AG04450 (cell line): ENCODE results near the gene RXFP4. TPM values are rescaled to one million over a fixed set of nuclear protein-coding genes. Genes with fewer than 3 reads are reported as not detected.

Experiments used
- CTCF ChIA-PET: fragments of 300-600, 350-600 bp; formaldehyde crosslinking; extraction: SDS; loops from one replicate; lab custom pipeline; 2022; ENCODE audit warnings: antibody characterized with exemption, inconsistent platforms; lab: Charles Lee
- POLR2A ChIA-PET: fragments of 350-600 bp; formaldehyde crosslinking; extraction: SDS; loops from one replicate; lab custom pipeline; 2021; ENCODE audit warnings: antibody characterized with exemption, inconsistent platforms; lab: Yijun Ruan, JAX
- DNase-seq: peaks from one replicate; pipeline ENCODE4 v3.0.0-alpha.2; 2011; ENCODE audit warnings: low read depth, low spot score
- H3K27ac ChIP-seq: one replicate; pipeline ENCODE4 v1.5.1; 2012; ENCODE audit warnings: low read depth, low read length, control low read depth
- H3K27me3 ChIP-seq: one replicate; pipeline ENCODE4 v1.6.0; 2012; ENCODE audit warnings: low read length; ENCODE audit not compliant: control insufficient read depth, insufficient read depth
- H3K4me3 ChIP-seq: 2 replicates; pipeline ENCODE4 v1.5.1; 2011; ENCODE audit warnings: mild to moderate bottlenecking, low read depth, low read length, control low read depth
- H3K9me3 ChIP-seq: 2 replicates; pipeline ENCODE4 v1.5.1; 2012; ENCODE audit warnings: low read length; ENCODE audit not compliant: control insufficient read depth, insufficient read depth
- polyA plus RNA-seq: library from polyadenylated mRNA; depleted of rRNA; stranded (reverse); fragments of >200 nt; gene quantifications from 2 replicates; pipeline ENCODE4 v1.2.3, GENCODE V29; 2011
- TF ChIP-seq, protein P1 (sequence below): IDR thresholded peaks from 2 replicates; pipeline ENCODE4 v1.5.1; 2011; ENCODE audit warnings: low read depth, low read length, control low read depth, inconsistent platforms

The RXFP4 gene
- polyA plus RNA-seq, 1 experiment = not detected

DNA sequence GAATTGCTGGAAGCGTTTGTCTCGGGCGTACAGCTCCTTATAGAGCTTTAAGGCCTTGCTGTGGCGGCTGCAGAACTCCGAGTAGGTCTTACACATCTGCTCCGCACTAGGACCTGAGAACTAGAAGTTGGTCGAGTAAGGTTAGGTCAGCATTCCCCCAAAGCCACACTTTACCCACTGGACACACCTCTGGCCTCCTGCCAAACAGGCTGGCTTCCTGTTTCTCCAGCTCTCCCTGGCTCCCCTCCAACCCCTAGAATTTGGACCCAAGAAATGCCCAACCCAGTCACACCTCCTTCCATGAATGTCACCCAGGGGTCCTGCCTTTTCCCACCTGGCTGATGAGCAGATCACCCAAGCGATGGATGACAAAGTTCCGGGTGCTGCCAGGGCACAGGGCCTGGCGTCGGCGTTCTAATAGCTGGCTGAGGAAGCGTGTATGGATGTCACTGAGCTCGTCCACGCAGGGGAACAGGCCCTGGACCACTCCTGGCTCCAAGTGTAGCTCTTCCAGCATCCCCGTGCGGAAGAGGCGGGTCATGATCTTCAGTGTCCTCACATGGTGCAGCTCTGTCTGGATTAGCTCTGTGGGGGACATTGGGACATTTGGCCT, 21.3 kb downstream of the RXFP4 start:
- Histone ChIP-seq H3K27ac (peak overlapping the region; percentile 4), H3K9me3 (no peaks in the 10 kb centered on the region), H3K4me3 (no peak overlapping the region), H3K27me3 (no peaks in the 10 kb centered on the region)
- POLR2A ChIA-PET = interaction anchor here (0.7 to 2.3 kb wide), 4 partner anchors 12 to 20 kb away, joined by 3 to 11 read pairs (median 6); no protein-coding TSS in a partner anchor
- CTCF ChIA-PET = interaction anchor here (0.6 to 1.5 kb wide), 3 partner anchors 16 to 27 kb away, joined by 3 to 7 read pairs (median 4); partner anchors contain the start of gene ARHGEF2
- DNase-seq = no peak
- TF ChIP-seq, protein P1, sequence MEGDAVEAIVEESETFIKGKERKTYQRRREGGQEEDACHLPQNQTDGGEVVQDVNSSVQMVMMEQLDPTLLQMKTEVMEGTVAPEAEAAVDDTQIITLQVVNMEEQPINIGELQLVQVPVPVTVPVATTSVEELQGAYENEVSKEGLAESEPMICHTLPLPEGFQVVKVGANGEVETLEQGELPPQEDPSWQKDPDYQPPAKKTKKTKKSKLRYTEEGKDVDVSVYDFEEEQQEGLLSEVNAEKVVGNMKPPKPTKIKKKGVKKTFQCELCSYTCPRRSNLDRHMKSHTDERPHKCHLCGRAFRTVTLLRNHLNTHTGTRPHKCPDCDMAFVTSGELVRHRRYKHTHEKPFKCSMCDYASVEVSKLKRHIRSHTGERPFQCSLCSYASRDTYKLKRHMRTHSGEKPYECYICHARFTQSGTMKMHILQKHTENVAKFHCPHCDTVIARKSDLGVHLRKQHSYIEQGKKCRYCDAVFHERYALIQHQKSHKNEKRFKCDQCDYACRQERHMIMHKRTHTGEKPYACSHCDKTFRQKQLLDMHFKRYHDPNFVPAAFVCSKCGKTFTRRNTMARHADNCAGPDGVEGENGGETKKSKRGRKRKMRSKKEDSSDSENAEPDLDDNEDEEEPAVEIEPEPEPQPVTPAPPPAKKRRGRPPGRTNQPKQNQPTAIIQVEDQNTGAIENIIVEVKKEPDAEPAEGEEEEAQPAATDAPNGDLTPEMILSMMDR = no peak

DNA sequence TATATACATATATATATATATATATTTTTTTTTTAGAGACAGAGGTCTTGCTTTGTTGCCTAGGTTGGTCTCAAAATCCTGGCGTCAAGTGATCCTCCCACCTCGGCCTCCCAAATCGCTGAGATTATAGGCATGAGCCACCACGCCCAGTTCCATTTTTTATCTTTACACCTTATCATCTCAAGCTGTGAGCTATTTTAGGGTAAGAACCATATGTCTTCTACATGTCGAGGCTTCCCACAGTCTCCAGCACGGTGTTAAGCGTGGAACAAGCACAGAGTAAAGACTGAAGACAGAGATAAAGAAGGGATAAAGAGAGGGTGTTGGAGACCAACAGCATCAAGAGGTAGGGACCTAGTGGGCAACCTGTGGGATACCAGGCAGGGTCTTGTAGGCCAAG, 22.8 kb downstream of the RXFP4 start:
- Histone ChIP-seq H3K4me3 (no peak overlapping the region), H3K27me3 (no peaks in the 10 kb centered on the region), H3K27ac (no peak overlapping the region), H3K9me3 (no peaks in the 10 kb centered on the region)
- CTCF ChIA-PET = interaction anchor here (1.0 kb wide), 1 partner anchor 25 kb away, joined by 3 read pairs; no protein-coding TSS in a partner anchor
- TF ChIP-seq, protein P1 = no peak
- DNase-seq = no peak
- POLR2A ChIA-PET = no interaction called here

DNA sequence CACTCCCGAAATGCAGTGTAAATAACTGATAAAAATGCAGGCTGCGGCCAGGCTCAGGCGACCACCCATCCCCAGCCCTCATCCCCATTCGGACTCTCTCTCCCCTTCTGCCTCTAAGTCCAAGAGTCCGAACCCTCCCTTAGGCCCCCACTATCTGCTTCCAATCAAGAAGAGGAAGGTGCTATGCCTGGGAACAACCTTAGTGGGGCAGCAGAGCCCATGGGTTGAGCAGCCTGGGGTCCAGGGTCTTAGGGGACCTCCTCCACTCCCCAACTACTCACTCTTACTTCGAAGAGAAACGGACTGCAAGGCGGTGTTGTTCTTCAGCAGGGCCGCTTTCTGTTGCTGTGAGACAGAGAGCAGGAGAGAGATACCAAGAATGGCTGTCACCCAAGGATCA, 24.7 kb downstream of the RXFP4 start:
- Histone ChIP-seq H3K27me3 (no peaks in the 10 kb centered on the region), H3K9me3 (no peaks in the 10 kb centered on the region), H3K27ac (peak overlapping the region; percentile 47), H3K4me3 (no peak overlapping the region)
- CTCF ChIA-PET = interaction anchor here (5.9 kb wide), 1 partner anchor 24 kb away, joined by 27 read pairs; no protein-coding TSS in a partner anchor
- POLR2A ChIA-PET = interaction anchor here (3.7 kb wide), 1 partner anchor 12 kb away, joined by 46 read pairs; the partner anchor contains the start of gene ARHGEF2
- TF ChIP-seq, protein P1 = peak; percentile 14; the same call in 1 of the 2 replicates
- no peak for DNase-seq

DNA sequence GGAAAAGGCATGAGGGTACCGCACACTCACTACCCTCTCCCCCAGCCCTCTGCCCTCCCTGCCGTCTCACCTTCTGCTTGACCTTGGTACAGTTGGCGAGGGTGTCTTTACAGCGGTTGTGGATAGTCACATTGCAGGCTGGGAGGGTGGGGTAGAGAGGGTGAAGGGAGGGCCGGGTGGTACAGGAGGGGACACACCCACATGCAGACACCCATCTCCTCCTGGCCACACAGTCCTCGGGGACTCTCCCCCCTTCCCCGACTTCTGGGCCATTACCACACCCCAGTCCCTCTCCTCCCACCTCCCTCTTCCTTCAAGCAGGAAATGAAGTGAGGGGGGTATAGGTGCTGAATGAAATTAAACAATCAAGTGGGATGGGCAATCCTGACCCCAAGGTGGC, 25.3 kb downstream of the RXFP4 start:
- TF ChIP-seq, protein P1 = no peak
- H3K4me3 ChIP-seq = no peak overlapping the region
- DNase-seq = no peak
- H3K9me3 ChIP-seq = no peaks in the 10 kb centered on the region
- H3K27me3 ChIP-seq = no peaks in the 10 kb centered on the region
- POLR2A ChIA-PET = interaction anchor here (3.7 kb wide), 1 partner anchor 11 kb away, joined by 46 read pairs; the partner anchor contains the start of gene ARHGEF2
- CTCF ChIA-PET = interaction anchor here (1.3 to 5.9 kb wide), 2 partner anchors 12 to 23 kb away, joined by 3 to 27 read pairs; partner anchors contain the start of gene ARHGEF2
- H3K27ac ChIP-seq = peak overlapping the region; percentile 47
